ENCODE data around the gene ALB. TPM values are rescaled to one million over a fixed set of nuclear protein-coding genes. Genes with fewer than 3 reads are reported as not detected.

Gene ALB
- total RNA-seq, 1 experiment from 2014 or later = not detected

GRCh38 chr4:73450398-73451004 is 46.4 kb downstream of the ALB start:
- peak; percentile 53 for DNase-seq (ENCODE audit: low spot score)

- no peak for DNase-seq (ENCODE audit: low spot score)
These were observed 47.3 kb downstream of the ALB start for GRCh38 chr4:73451404-73451803.

GRCh38 chr4:73451981-73452747 is 48.1 kb downstream of the ALB start:
- no peak for DNase-seq (ENCODE audit: low spot score)

- DNase-seq (ENCODE audit: low spot score) = no peak
These were observed 49.0 kb downstream of the ALB start for GRCh38 chr4:73452953-73453700.

GRCh38 chr4:73453701-73454005 is 49.6 kb downstream of the ALB start:
- DNase-seq (ENCODE audit: low spot score) = no peak

GRCh38 chr4:73454920-73455319 is 50.8 kb downstream of the ALB start:
- DNase-seq (ENCODE audit: low spot score) = no peak

GRCh38 chr4:73456177-73457022 is 52.3 kb downstream of the ALB start:
- no peak for DNase-seq (ENCODE audit: low spot score)

- DNase-seq (ENCODE audit: low spot score) = no peak
These were observed 54.3 kb downstream of the ALB start for GRCh38 chr4:73458184-73459047.

- no peak for DNase-seq (ENCODE audit: low spot score)
These were observed 54.9 kb downstream of the ALB start for GRCh38 chr4:73459048-73459421.

- no peak for DNase-seq (ENCODE audit: low spot score)
These were observed 56.9 kb downstream of the ALB start for GRCh38 chr4:73460913-73461522.

- DNase-seq (ENCODE audit: low spot score) = no peak
These were observed 64.1 kb downstream of the ALB start for GRCh38 chr4:73468170-73468569.

- no peak for DNase-seq (ENCODE audit: low spot score)
These were observed 66.6 kb downstream of the ALB start for GRCh38 chr4:73470728-73471127.

Other genes starting within 250 kb of the ALB start
- gene ANKRD17, start 145.5 kb upstream of the ALB start, total RNA-seq (2014; rRNA removed; shearing (Covaris generic)) = 16.8 and 17.6 TPM in 2 replicates
- 0.84 TPM in 1 of 2 replicates, not detected in the other for gene AFP, start 31.9 kb downstream of the ALB start, total RNA-seq (2014; rRNA removed; shearing (Covaris generic))
- not detected in 2 replicates for gene AFM, start 77.5 kb downstream of the ALB start, total RNA-seq (2014; rRNA removed; shearing (Covaris generic))
- gene RASSF6, start 216.1 kb downstream of the ALB start, total RNA-seq (2014; rRNA removed; shearing (Covaris generic)) = 0.02 and 0.31 TPM in 2 replicates

All from A172 (cell line).